HCT116 (cell line): Measurements from ENCODE around the gene SUMO1. TPM values are rescaled to one million over a fixed set of nuclear protein-coding genes. Genes with fewer than 3 reads are reported as not detected.

ENCODE experiments used
- ATAC-seq: fragments of 200-7000 bp; cut with Tn5 transposase; 2 replicates; pipeline ENCODE4 v1.9.1; 2020; ENCODE audit warnings: mild to moderate bottlenecking, moderate library complexity
- BruUV-seq: library from RNA; stranded (reverse); fragments of 400-500 nt; replicated peaks from 2 replicates; lab custom pipeline; 2021; lab: Mats Ljungman, UMichigan
- CTCF ChIA-PET: fragments of 300-600 bp; sonication (Branson Sonifier 250); formaldehyde crosslinking; loops from one replicate; lab custom pipeline; 2021; ENCODE audit warnings: antibody characterized with exemption; lab: Charles Lee
- POLR2A ChIA-PET: fragments of 300-600, 350-600 bp; sonication (Branson Sonifier 250); formaldehyde crosslinking; loops from one replicate; lab custom pipeline; 2021; ENCODE audit warnings: antibody characterized with exemption; lab: Charles Lee
- RAD21 ChIA-PET, 2 experiments: fragments of 300-600 bp; sonication (Branson Sonifier 250); formaldehyde crosslinking; loops; one replicate each; lab custom pipeline; 2023; ENCODE audit warnings: low total read pairs in 2 of 2; ENCODE audit not compliant: uncharacterized antibody in 2 of 2, unreplicated experiment in 2 of 2, low non-redundant PET in 1 of 2; lab: Charles Lee
- DNase-seq: peaks from one replicate; pipeline ENCODE4 v3.0.0-alpha.2; 2010; ENCODE audit warnings: low read depth, low spot score
- H2AFZ ChIP-seq: fragments of 200-600 bp; shearing (Covaris generic), sonication (generic); 2 replicates; pipeline ENCODE4 v1.6.1; 2017; ENCODE audit warnings: low read depth, mixed run types, mixed read lengths, antibody characterized with exemption, low read length; ENCODE audit not compliant: poor library complexity, severe bottlenecking
- H3K27ac ChIP-seq: 2 replicates; pipeline ENCODE4 v1.5.1; 2012; ENCODE audit warnings: low read depth, low read length
- H3K27me3 ChIP-seq: fragments of 200-600 bp; sonication (generic); 2 replicates; pipeline ENCODE4 v1.6.1; 2016; ENCODE audit warnings: mixed run types, low read length, mixed read lengths; ENCODE audit not compliant: insufficient read depth
- H3K36me3 ChIP-seq, 2 experiments: fragments of 200-500 bp in 1 of 2; fragments of 200-600 bp in 1 of 2; sonication (Bioruptor generic) in 1 of 2; sonication (generic) in 1 of 2; 2 replicates each; pipeline versions ENCODE4 v1.5.1 to v1.6.1; 2014 to 2016; ENCODE audit warnings: low read length in 2 of 2, inconsistent platforms in 1 of 2, mixed read lengths in 1 of 2, mixed run types in 1 of 2; ENCODE audit not compliant: insufficient read depth in 2 of 2, control insufficient read depth in 1 of 2
- H3K4me1 ChIP-seq, 2 experiments: fragments of 200-600 bp in 1 of 2; sonication (generic) in 1 of 2; 2 replicates each; pipeline versions ENCODE4 v1.5.1 to v1.6.1; 2012 to 2017; ENCODE audit warnings: low read length in 2 of 2, inconsistent platforms in 1 of 2, mild to moderate bottlenecking in 1 of 2, mixed read lengths in 1 of 2, mixed run types in 1 of 2, moderate library complexity in 1 of 2; ENCODE audit not compliant: insufficient read depth in 2 of 2, control insufficient read depth in 1 of 2
- H3K4me2 ChIP-seq: fragments of 200-600 bp; sonication (generic); 2 replicates; pipeline ENCODE4 v1.6.1; 2017; ENCODE audit warnings: mixed run types, low read length, mixed read lengths
- H3K4me3 ChIP-seq, 2 experiments: fragments of 200-600 bp in 1 of 2; sonication (generic) in 1 of 2; replicated peaks in 1 of 2; 2 replicates each; pipeline ENCODE4 v1.5.1; 2011 to 2016; ENCODE audit warnings: low read length in 2 of 2, control low read depth in 1 of 2, low read depth in 1 of 2, mild to moderate bottlenecking in 1 of 2, mixed read lengths in 1 of 2, mixed run types in 1 of 2
- H3K79me2 ChIP-seq: fragments of 200-600 bp; sonication (generic); 2 replicates; pipeline ENCODE4 v1.6.1; 2017; ENCODE audit warnings: mild to moderate bottlenecking, mixed run types, low read length, moderate library complexity, mixed read lengths; ENCODE audit not compliant: insufficient read depth
- H3K9ac ChIP-seq: fragments of 200-600 bp; sonication (generic); 2 replicates; pipeline ENCODE4 v1.6.1; 2016; ENCODE audit warnings: low read length, mixed read lengths
- H3K9me2 ChIP-seq: fragments of 200-600 bp; sonication (generic), shearing (Covaris generic); 2 replicates; pipeline ENCODE4 v1.6.1; 2017; ENCODE audit warnings: mixed run types, mild to moderate bottlenecking, moderate library complexity; ENCODE audit not compliant: insufficient read depth
- H3K9me3 ChIP-seq, 2 experiments: fragments of 200-500 bp in 1 of 2; fragments of 200-600 bp in 1 of 2; sonication (Bioruptor generic) in 1 of 2; sonication (generic) in 1 of 2; 2 replicates each; pipeline ENCODE4 v1.6.1; 2014 to 2017; ENCODE audit warnings: low read length in 2 of 2, mixed read lengths in 2 of 2, inconsistent platforms in 1 of 2, low read depth in 1 of 2, mild to moderate bottlenecking in 1 of 2, mixed run types in 1 of 2, moderate library complexity in 1 of 2; ENCODE audit not compliant: control insufficient read depth in 1 of 2, insufficient read depth in 1 of 2
- H4K20me1 ChIP-seq: fragments of 200-600 bp; sonication (generic), shearing (Covaris generic); 2 replicates; pipeline ENCODE4 v1.6.1; 2017; ENCODE audit warnings: mixed run types, mild to moderate bottlenecking, moderate library complexity; ENCODE audit not compliant: insufficient read depth
- CBX3 ChIP-seq: IDR thresholded peaks from 2 replicates; pipeline ENCODE4 v1.6.1; 2012; ENCODE audit warnings: low read depth
- CEBPB ChIP-seq: IDR thresholded peaks from 2 replicates; pipeline ENCODE4 v1.6.1; 2012; ENCODE audit warnings: low read depth
- EGR1 ChIP-seq: IDR thresholded peaks from 2 replicates; pipeline ENCODE4 v1.6.1; 2012; ENCODE audit warnings: low read depth
- ELF1 ChIP-seq: IDR thresholded peaks from 2 replicates; pipeline ENCODE4 v1.6.1; 2012; ENCODE audit warnings: low read depth, borderline replicate concordance
- EZH2 ChIP-seq: fragments of 200-600 bp; sonication (generic); IDR thresholded peaks from 2 replicates; pipeline ENCODE4 v1.6.1; 2017; ENCODE audit warnings: antibody characterized with exemption, mixed run types
- FOSL1 ChIP-seq: IDR thresholded peaks from 2 replicates; pipeline ENCODE4 v1.6.1; 2012; ENCODE audit warnings: low read depth
- JUND ChIP-seq: IDR thresholded peaks from 2 replicates; pipeline ENCODE4 v1.6.1; 2012
- POLR2A ChIP-seq: IDR thresholded peaks from 2 replicates; pipeline ENCODE4 v1.7.0; 2011; ENCODE audit warnings: borderline replicate concordance; ENCODE audit not compliant: insufficient read depth, insufficient read length; ENCODE audit errors: extremely low read depth
- POLR2AphosphoS5 ChIP-seq: IDR thresholded peaks from 2 replicates; pipeline ENCODE4 v1.6.1; 2011; ENCODE audit warnings: mild to moderate bottlenecking, low read depth, low read length, moderate library complexity
- RAD21 ChIP-seq: IDR thresholded peaks from 2 replicates; pipeline ENCODE4 v1.6.1; 2012; ENCODE audit warnings: low read depth, mild to moderate bottlenecking
- SIN3A ChIP-seq: IDR thresholded peaks from 2 replicates; pipeline ENCODE4 v1.6.1; 2012; ENCODE audit warnings: low read depth
- SRF ChIP-seq: IDR thresholded peaks from 2 replicates; pipeline ENCODE4 v1.6.1; 2012; ENCODE audit warnings: low read depth
- TCF7L2 ChIP-seq: IDR thresholded peaks from 2 replicates; pipeline ENCODE4 v1.7.0; 2011; ENCODE audit warnings: borderline replicate concordance, inconsistent platforms; ENCODE audit not compliant: insufficient read depth, insufficient read length; ENCODE audit errors: extremely low read depth
- ZFX ChIP-seq: fragments of 450-650 bp; IDR thresholded peaks from 2 replicates; pipeline ENCODE4 v1.6.1; 2017
- ZNF274 ChIP-seq: fragments of 200-500 bp; sonication (Bioruptor generic); IDR thresholded peaks from 2 replicates; pipeline ENCODE4 v1.6.1; 2014; ENCODE audit warnings: mild to moderate bottlenecking, low read depth, low read length, inconsistent platforms
- intact Hi-C: fragments of 100-400 bp; cut with micrococcal nuclease; formaldehyde crosslinking; loops from 2 replicates; pipeline ENCODE4 v1.10.0; 2022
- total RNA-seq: library from RNA; stranded (reverse); gene quantifications from one replicate; pipeline ENCODE4 v1.2.1, GENCODE V29; 2021; ENCODE audit not compliant: unreplicated experiment
- TF ChIP-seq, protein P1 (sequence below): IDR thresholded peaks from 2 replicates; pipeline ENCODE4 v1.6.1; 2011; ENCODE audit warnings: mild to moderate bottlenecking, low read length, moderate library complexity; ENCODE audit not compliant: insufficient replicate concordance; ENCODE audit errors: extremely low read depth
- TF ChIP-seq, protein P2 (sequence below), 3 experiments: fragments of 200-600 bp in 1 of 3; sonication (generic) in 1 of 3; IDR thresholded peaks in 2 of 3; conservative IDR thresholded peaks in 1 of 3; 2 replicates each; pipeline ENCODE4 v1.5.1; 2012 to 2017; ENCODE audit warnings: low read depth in 2 of 3, low read length in 2 of 3, antibody characterized with exemption in 1 of 3, borderline replicate concordance in 1 of 3, control low read depth in 1 of 3, mild to moderate bottlenecking in 1 of 3, mixed read lengths in 1 of 3, mixed run types in 1 of 3, moderate library complexity in 1 of 3; ENCODE audit not compliant: insufficient read depth in 1 of 3
- TF ChIP-seq, protein P3 (sequence below): IDR thresholded peaks from 2 replicates; pipeline ENCODE4 v1.6.1; 2012
- TF ChIP-seq, protein P4 (sequence below): IDR thresholded peaks from 2 replicates; pipeline ENCODE4 v1.6.1; 2012

Gene SUMO1
- total RNA-seq, 1 experiment from 2014 or later = 130 TPM

DNA sequence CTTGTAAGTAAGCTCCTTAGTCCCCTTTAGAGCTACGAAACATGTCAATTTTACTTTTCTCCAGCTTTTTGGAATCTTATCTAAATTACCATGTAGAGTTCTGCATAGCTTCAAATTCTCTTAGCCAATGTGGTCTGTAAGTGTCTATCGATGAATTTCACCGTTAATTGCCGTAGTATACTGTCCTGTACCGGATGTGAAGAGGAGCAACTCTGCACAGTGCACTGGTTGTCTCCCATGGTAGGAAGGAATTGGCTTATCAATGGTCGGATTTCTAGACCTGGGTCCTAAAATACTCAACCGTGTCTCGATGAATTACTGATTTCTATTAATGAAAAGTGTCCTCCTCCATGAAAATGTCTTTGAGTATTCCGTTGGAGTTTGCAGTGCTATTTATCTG is 29.1 kb upstream of the SUMO1 start:
- CTCF ChIA-PET = no interaction called here
- H3K4me3 ChIP-seq = peak overlapping the region; percentile 80 to 100
- H3K27ac ChIP-seq = no peak overlapping the region
- peaks cover 46% of the 10 kb centered on the region for H4K20me1 ChIP-seq
- peaks cover 16 to 39% of the 10 kb centered on the region in 2 experiments for H3K4me1 ChIP-seq
- H3K79me2 ChIP-seq = peaks cover 72% of the 10 kb centered on the region
- H2AFZ ChIP-seq = no peak overlapping the region
- H3K27me3 ChIP-seq = no peaks in the 10 kb centered on the region
- no peak for ATAC-seq
- peak overlapping the region; percentile 90 for H3K4me2 ChIP-seq
- H3K9me3 ChIP-seq = no peaks in the 10 kb centered on the region
- TF ChIP-seq, protein P1, sequence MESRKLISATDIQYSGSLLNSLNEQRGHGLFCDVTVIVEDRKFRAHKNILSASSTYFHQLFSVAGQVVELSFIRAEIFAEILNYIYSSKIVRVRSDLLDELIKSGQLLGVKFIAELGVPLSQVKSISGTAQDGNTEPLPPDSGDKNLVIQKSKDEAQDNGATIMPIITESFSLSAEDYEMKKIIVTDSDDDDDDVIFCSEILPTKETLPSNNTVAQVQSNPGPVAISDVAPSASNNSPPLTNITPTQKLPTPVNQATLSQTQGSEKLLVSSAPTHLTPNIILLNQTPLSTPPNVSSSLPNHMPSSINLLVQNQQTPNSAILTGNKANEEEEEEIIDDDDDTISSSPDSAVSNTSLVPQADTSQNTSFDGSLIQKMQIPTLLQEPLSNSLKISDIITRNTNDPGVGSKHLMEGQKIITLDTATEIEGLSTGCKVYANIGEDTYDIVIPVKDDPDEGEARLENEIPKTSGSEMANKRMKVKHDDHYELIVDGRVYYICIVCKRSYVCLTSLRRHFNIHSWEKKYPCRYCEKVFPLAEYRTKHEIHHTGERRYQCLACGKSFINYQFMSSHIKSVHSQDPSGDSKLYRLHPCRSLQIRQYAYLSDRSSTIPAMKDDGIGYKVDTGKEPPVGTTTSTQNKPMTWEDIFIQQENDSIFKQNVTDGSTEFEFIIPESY = no peak
- TF ChIP-seq POLR2A (no peak), FOSL1 (no peak), SIN3A (no peak), POLR2AphosphoS5 (no peak), JUND (no peak), ZNF274 (no peak), CEBPB (no peak), ELF1 (no peak), CBX3 (no peak), RAD21 (no peak), SRF (no peak), EZH2 (no peak), EGR1 (no peak), ZFX (no peak), TCF7L2 (no peak)
- TF ChIP-seq, protein P2, sequence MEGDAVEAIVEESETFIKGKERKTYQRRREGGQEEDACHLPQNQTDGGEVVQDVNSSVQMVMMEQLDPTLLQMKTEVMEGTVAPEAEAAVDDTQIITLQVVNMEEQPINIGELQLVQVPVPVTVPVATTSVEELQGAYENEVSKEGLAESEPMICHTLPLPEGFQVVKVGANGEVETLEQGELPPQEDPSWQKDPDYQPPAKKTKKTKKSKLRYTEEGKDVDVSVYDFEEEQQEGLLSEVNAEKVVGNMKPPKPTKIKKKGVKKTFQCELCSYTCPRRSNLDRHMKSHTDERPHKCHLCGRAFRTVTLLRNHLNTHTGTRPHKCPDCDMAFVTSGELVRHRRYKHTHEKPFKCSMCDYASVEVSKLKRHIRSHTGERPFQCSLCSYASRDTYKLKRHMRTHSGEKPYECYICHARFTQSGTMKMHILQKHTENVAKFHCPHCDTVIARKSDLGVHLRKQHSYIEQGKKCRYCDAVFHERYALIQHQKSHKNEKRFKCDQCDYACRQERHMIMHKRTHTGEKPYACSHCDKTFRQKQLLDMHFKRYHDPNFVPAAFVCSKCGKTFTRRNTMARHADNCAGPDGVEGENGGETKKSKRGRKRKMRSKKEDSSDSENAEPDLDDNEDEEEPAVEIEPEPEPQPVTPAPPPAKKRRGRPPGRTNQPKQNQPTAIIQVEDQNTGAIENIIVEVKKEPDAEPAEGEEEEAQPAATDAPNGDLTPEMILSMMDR (IDR thresholded peaks at IDR 0.05 in 2 of 3, conservative IDR thresholded peaks at IDR 0.05 in 1 of 3; ENCODE audit: borderline replicate concordance in 1 of 3, insufficient read depth in 1 of 3, low read depth in 2 of 3, low read length in 2 of 3) = no peak
- TF ChIP-seq, protein P3, sequence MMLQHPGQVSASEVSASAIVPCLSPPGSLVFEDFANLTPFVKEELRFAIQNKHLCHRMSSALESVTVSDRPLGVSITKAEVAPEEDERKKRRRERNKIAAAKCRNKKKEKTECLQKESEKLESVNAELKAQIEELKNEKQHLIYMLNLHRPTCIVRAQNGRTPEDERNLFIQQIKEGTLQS = no peak
- TF ChIP-seq, protein P4, sequence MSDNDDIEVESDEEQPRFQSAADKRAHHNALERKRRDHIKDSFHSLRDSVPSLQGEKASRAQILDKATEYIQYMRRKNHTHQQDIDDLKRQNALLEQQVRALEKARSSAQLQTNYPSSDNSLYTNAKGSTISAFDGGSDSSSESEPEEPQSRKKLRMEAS = no peak
- TF ChIP-seq, all 23 proteins: peak for 0
- BruUV-seq = no TSS peak
- Histone ChIP-seq H3K36me3 (peaks cover 0 to 10% of the 10 kb centered on the region in 2 experiments; a peak in 2 of 4 replicates), H3K9me2 (no peaks in the 10 kb centered on the region), H3K9ac (peak overlapping the region; percentile 97)
- ChIA-PET RAD21 (no interaction called here), POLR2A (no interaction called here)
- DNase-seq = no peak
- intact Hi-C loops = loop anchor here (5.0 kb wide), 1 partner anchor 470 kb away; no protein-coding TSS in a partner anchor
